Endometrium (tissue), 2 donors: ENCODE measurements around the gene H2AZ2.
"Not testable (repeated sequence)": the region's sequence is repeated elsewhere in the genome, so short reads cannot be mapped to it uniquely, and the experiment has no call there.

ENCODE experiments used
- FAIRE-seq: peaks from 2 replicates; lab custom pipeline; 2012; peaks lifted over from hg19 to GRCh38; lab: Jason Lieb, UNC
- donor health status: control.
- donor health status: control.

Gene H2AZ2

DNA sequence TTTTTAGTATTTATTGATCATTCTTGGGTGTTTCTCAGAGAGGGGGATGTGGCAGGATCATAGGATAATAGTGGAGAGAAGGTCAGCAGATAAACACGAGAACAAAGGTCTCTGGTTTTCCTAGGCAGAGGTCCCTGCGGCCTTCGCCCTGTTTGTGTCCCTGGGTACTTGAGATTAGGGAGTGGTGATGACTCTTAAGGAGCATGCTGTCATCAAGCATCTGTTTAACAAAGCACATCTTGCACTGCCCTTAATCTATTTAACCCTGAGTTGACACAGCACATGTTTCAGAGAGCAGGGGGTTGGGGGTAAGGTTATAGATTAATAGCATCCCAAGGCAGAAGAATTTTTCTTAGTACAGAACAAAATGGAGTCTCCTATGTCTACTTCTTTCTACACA is 22.4 kb upstream of the H2AZ2 start:
- not testable (repeated sequence) for FAIRE-seq

DNA sequence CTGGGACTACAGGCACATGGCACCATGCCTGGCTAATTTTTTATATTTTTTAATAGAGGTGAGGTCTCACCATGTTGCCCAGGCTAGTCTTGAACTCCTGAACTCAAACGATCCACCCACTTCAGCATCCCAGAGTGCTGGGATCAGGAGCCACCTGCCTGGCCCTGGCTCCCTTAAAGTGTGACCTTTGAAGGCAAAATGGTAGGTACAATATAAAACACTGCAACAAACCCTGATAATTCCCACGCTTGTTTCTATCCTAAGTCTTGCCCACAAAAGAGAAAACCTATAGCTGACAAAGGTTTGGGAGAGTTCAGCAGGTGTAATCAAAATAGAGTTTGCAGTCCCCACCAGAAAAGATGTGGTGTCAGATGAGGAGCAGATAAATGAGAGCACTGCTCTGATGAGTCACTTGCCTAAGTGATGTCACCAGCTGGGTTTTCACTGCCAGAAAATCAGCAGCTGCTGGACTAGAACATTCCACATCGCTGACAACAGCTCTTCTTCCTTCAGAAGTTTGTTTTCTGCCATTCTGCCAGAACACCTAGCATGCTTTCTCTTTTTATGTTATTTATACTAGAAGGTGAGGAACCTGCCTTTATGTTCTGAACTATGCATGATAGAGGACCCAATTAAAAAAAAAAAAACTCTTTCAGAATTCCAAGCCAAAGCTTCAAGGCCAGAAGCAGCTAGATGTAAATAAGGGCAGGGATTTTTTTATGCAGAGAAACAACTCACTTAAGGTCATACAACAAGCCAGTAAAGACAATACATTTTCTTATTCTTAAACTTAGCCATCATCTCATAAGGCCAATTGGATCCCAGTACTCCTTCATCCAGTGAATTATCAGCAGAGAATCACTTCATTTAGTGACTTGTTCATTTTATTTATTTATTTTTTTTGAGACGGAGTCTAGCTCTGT is 19.4 kb upstream of the H2AZ2 start:
- no peak for FAIRE-seq

DNA sequence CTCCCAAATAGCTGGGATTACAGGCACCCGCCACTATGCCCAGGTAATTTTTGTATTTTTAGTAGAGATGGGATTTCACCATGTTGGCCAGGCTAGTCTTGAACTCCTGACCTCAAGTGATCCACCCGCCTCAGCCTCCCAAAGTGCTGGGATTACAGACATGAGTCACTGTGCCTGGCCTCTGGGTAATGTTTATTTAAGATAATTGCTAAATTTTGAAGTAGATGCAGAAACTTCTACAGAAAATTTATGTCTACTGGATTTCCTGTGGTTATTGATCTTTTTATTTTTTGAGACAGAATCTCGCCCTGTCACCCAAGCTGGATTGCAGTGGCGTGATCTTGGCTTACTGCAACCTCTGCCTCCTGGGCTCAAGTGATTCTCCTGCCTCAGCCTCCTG is 14.1 kb upstream of the H2AZ2 start:
- FAIRE-seq, result not testable (repeated sequence)

DNA sequence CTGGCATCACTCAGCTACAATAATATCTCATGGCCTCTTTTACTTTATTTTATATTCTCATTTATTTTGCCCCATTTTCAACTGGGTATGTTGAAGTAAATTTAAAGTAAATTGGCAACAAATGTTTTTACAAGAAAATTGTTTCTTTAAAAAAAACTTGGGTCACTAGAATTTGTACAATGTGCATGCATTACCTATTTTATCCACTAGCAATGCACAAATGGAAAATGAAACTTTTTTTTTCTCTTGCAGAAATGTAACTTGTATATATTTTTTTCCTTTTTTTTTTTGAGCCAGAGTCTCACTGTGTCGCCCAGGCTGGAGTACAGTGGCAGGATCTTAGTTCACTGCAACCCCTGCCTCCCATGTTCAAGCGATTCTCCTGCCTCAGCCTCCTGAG is 10.3 kb upstream of the H2AZ2 start:
- no peak for FAIRE-seq

DNA sequence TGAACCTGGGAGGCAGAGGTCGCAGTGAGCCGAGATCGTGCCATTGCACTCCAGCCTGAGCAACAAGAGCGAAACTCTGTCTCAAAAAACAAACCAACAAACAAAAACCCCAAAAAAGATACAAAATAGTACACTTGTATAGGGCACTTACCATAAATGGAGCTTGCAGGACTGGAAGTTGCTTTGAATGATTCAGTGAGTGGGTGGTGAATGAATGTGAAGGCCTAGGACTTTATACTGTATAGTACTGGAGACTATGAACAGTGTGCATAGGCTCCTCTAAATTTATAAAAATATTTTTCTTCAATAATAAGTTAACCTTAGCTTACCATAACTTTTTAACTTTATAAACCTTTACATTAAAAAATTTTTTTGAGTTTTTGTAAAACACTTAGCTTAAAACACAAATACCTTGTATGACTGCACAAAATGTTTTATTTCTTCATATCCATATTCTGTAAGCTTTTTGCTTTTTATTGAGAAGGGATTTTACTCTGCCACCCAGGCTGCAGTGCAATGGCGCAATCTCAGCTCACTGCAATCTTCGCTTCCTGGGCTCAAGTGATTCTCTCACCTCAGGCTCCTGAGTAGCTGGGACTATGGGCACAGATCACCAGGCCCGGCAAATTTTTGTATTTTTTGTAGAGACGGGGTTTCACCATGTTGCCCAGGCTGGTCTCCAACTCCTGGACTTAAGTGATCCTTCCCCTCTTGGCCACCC is 6.9 kb upstream of the H2AZ2 start:
- FAIRE-seq, result no peak

DNA sequence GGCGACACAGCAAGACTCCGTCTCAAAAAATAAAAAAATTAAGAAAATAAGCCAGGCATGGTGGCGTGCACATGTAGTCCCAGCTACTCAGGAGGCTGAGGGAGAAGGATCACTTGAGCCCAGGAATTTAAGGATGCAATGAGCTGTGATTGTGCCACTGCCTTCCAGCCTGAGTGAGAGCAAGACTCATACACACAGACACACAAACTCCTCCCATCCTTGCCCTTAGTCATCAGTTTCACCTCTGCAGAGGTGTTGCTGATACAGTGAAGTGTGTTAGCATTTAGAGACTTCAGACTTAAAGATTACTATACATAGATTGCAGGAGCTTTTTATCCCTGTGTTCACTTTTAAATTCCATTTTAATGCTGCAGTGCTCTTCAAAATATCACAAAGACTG is 5.5 kb upstream of the H2AZ2 start:
- no peak for FAIRE-seq

DNA sequence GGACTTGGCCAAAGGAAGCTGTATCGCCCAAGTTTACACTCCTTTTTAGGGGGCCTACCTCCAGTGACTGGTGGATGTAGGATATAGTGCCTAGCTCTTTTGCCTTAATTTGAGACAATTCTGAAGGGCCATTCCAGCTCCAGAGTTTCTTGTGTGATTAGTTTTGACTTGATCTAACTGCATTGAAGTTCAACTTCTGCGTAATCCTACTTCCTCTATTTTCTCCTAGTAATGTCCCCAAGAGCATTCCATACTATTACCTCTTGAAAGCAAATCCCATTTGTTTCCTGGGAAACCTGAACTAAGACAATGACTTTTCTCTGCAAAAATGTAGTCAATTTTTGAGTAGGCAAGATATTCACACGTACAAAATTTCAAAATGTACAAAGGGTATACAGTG is 4.7 kb upstream of the H2AZ2 start:
- no peak for FAIRE-seq

DNA sequence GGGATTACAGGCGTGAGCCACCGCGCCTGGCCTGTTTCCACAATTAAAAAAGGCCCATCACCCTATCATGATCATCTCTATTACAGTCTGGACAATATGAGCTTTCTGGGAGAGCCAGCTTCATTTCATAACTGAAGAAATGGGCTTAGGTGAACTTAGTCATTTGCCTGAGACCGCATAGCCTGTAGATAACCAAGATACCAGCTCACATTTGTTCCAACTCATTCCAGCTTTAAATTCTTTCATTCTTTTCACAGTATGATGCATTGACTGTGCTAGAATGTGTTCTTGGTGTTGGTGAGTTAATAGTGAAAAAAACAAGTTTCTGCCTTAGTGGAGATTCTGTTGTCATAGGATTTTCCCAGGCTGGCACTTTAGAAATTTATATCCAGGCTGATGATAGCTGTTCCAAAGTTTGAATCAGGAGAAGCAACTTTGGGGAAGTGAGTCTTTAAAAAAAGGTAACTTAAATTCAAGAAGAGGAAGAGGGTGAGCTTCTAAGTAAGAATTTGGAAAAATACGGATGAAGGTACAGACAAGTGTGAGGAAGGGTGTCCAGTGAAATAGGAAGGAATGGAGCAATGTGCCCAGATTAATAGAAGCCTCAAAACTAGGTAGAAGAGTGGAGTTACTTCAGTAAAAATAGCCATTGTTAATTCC is 2.1 kb upstream of the H2AZ2 start:
- FAIRE-seq, result no peak

DNA sequence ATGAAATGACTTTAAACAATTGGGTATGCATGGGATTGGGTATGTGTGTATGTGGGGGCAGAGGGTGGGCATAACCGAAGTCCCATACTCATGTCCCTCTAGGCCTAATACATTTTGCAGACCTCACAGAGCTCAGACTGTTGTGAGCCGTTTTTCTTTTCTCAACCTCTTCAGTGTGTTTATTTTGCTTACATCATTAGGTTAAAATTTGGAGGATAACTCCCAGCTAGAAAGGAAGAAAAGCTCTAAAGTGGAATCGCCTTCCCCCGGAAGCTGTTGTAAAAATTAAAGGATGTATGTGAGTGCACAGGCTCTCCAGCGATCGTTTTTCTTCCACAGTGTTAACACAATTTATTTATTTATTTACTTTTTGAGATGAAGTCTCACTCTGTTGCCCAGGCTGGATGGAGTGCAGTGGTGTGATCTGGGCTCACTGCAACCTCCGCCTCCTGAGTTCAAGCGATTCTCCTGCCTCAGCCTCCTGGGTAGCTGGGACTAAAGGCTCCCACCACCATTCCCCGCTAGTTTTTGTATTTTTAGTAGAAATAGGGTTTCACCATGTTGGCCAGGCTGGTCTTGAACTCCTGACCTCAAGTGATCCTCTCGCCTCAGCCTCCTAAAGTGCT is 1.5 kb upstream of the H2AZ2 start:
- no peak for FAIRE-seq

DNA sequence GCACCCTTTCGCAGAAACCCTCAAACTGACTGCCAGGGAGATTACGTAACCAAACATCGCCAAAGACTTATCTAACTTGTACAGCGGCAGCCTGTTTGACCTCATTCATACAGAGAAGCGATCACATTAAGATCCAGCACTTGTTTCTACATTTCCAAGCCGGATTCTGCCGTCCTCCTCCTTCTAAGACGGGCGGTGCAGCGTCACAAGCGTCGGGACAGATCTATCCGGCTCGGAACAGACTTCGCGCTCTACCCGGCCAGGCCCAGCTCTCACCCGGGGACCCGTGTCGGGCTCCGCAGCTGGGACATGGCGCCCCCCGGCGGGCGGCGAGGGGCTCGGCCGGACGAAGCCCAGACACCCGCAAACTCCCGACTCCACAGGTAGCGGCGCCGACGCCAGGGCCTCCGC is 373 bp downstream of the H2AZ2 start:
- no peak for FAIRE-seq

DNA sequence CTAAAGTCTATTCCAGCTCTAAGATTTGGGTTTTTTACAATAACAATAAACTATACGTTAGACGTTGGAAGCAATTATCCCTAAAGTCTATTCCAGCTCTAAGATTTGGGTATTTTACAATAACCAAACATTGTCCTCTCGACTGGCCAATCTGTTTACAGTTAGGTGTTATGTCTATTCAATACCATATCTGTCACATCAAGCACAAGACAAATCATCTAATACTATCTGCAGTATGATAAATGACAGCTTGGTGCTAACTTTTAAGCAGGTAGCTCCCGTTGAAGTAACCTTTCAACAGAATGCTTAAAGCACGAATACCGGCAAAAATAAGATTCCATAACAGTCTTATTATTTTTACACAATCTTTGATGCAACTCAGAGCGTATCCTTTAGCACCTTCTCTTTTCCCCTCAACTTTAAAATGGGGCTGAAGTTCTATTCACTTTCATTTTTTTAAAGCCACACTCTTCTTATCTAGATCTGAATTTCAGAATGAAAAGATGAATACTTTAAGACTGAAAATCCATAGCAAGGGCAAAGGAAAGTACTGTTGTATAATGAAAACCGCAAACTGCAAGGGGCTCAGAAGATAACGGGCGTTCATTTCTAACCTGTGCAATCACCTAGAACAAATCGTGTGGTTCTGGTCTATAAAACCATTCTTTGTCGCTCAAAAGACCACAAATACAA is 925 bp downstream of the H2AZ2 start:
- FAIRE-seq, result no peak

DNA sequence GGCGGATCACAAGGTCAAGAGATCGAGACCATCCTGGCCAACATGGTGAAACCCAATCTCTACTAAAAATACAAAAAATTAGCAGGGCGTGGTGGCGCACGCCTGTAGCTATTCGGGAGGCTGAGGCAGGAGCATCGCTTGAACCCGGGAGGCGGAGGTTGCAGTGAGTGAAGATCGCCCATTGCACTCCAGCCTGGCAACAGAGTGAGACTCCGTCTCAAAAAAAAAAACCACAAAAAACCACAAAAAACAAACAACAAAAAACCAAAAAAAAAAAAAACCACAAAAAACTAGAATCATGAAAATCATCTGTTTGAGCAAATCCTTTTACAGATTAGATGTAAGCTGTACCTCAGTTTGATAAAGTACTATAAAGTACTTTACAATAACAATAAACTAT is 1.5 kb downstream of the H2AZ2 start:
- not testable (repeated sequence) for FAIRE-seq

DNA sequence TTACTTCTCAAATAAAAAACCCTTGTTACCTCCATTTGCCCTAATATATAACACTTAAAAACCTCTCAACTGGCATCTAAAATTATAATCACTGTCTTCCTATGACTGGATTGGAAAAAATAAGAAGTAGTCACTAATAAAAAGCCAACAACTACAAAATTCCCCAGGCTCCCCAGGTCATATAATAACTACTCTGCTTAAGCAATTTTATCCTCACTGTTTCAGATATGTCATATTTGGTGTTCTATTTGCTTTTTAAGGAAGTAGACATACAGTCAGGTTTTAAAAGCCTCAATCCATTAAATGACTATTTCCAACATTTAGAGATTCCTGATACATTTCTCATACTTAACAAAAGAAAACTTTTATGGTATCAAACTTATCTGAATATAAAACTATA is 2.4 kb downstream of the H2AZ2 start:
- FAIRE-seq, result no peak

DNA sequence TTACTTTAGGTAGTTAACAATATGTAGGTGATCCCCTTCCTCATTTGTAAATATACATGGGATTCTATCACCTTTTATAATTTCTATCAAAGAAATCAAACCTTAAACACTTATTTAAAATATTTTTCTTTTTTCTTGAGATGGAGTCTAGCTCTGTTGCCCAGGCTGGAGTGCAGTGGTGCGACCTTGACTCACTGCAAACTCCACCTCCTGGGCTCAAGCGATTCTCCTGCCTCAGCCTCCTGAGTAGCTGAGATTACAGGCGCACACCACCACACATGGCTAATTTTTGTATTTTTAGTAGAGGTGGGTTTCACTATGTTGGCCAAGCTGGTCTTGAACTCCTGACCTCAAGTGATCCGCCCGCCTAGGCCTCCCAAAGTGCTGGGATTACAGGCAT is 4.4 kb downstream of the H2AZ2 start:
- FAIRE-seq, result not testable (repeated sequence)

DNA sequence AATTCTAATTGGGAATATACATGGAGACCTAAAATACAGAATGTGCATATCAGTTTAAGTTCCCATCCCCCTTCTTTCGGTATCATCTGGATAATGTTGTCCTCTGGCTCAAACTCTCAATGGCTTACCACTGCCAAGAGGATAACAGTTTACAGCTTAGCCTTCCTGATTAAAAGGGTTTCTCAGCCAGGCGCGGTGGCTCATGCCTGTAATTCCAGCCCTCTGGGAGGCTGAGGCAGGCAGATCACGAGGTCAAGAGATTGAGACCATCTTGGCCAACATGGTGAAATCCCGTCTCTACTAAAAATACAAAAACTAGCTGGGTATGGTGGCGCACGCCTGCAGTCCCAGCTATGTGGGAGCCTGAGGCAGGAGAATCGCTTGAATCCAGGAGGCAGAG is 5.2 kb downstream of the H2AZ2 start:
- FAIRE-seq, result not testable (repeated sequence)

DNA sequence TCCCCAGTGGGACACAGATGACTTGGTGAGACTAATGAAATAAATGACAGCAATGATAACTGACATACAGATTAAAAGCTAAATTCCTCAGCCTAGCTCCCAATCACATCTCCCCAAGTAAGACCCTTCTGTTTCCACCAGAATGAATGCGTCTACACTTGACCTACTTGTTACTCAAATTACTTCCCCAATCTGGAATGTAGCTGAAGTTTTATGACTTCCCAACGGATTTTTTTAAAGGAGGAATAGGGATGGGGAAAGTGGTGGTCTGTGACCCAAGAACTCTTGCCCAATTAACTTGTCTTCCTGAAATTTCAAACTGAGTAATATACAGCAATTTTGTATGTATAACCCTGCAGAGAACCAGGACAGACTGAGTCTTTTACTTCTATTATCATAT is 9.1 kb downstream of the H2AZ2 start:
- FAIRE-seq, result no peak

DNA sequence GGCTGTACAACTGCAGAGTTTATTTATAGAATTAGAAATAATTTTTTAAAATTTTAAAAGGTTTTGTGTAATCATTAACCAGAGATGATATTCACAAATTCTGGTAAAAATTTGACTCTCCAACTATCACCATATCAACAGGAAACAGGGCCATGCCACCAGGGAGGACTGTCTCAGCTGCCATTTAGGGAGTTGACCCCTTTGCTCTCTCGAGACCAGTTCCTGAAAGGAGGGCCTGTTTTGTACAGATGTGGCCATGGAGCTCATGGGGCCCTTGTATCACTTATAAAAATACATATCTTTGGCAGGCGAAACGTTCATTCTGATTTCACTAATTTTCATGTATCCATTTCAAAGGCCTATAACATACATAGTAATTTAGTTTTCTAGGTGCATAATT is 20.3 kb downstream of the H2AZ2 start:
- no peak for FAIRE-seq

DNA sequence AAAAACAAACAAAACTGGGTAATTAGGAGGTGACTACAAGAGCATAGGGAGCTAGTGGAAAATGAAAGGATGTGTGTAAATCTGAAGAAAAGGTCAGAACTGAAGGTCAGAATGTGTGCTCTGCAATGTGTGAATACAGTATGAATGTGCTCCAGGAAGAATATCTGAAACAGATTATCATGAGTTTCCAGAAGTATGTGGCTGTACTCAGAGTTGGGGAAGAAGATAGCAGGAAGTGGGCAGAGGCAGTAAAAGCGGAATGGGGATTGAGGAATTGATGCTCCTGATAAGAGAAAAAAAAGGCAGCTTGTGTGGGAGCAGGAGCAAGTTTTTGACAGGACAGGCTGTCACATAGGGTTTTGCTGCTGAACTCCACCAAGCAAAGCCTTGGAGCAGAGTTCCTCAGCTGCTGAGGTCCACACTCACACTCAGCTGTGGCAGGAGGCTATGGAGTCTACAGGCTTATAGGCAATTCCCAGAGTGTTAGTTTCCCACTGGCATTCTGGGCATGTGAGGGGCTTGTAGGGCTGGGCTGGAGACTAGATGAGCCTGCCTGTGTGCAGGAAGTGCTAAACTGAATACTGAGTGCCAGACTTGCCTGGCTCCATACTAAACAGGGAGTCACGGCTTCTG is 22.9 kb downstream of the H2AZ2 start:
- no peak for FAIRE-seq

DNA sequence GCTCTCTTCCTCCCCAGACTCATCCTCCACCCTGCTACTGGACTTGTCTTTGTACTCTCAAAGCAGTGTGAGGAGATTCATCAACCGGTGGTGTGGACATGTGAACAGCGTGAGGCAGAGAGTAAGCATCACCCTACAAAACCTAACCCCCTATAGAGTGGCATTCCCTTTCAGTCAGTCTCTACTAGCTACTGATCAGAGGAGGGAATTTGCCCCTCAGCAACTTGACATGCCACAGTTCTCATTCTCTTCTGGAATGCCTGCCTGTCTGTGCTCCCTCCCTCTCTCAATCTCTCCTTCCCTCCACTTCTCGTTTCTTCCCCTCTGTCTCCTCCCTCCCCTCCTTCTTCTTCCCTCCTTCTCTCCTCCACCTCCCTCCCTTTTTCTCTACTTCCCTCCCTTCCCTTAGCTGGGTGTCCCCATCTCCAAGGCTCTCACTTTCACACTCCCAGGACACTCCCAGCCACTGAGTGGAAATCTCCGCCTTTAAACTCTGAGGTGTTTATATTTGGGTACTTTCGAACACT is 24.6 kb downstream of the H2AZ2 start:
- no peak for FAIRE-seq

DNA sequence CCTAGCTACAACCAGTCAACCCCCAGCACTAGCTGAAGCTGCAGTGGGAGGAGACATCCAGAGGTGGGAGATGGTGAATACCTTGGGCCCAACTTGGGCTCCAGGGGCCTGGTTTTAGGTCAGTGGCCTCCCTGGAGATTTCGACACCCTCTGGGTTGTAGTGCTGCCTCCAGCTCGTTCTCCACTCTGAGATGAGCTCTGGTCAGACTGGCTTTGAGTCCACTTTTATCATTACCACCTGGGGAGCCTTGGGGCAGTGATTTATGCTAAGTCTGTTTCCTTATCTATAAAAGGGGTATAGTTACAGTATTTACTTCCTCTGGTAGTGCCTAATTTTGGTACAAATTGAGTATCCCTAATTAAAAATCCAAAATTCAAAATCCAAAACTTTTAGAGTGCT is 28.6 kb downstream of the H2AZ2 start:
- no peak for FAIRE-seq

DNA sequence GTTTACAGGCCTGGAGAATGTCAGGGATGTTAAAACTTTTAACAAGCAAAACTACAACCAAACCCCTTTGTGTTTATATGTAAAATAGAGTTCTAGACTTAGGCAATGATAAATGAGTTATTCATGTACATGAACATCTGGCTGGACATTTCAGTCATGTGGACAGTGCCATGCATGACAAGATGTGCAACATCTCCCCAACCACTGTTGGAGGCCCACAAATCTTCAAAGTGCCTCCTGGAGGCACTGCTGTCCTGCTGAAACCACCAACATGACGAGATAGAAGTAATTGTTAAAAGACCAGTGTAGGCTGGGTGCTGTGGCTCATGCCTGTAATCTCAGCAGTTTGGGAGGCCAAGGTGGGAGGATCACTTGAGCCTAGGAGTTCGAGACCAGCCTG is 33.0 kb downstream of the H2AZ2 start:
- FAIRE-seq, result no peak
